Erythroblast (primary cell): ENCODE data around the gene NR1H4.

Experiments
- GATA1 ChIP-seq: IDR thresholded peaks from 2 replicates; pipeline ENCODE4 v1.6.1; 2011; ENCODE audit warnings: low read depth, mild to moderate bottlenecking, control low read depth, low read length, moderate library complexity
- POLR2A ChIP-seq: IDR thresholded peaks from 2 replicates; pipeline ENCODE4 v1.6.1; 2011; ENCODE audit warnings: mild to moderate bottlenecking, low read length

DNA sequence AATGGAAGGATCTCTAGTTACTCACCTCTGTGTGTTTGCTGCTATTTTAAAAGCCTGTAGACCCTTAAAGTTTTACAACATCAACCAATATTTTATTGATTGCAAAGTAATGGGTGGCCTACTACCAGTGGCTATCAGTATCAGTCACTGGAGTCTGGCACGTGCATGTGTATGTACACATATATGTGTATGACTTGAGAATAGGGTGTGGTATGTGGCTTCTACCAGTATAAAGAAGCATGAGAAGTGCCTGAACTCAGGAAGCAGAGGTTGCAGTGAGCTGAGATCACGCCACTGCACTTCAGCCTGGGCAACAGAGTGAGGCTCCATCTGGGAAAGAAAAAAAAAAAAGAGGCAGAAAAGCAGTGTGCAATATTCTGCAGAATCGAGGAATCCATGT is 54.4 kb downstream of the NR1H4 start:
- no peak for TF ChIP-seq POLR2A
- TF ChIP-seq GATA1 = no peak
